Mesenchymal stem cell (in vitro differentiated cells and primary cell): ENCODE results near the gene COL25A1.

Experiments
- DNase-seq: peaks from one replicate; pipeline ENCODE4 v3.0.0-alpha.2; 2013
- H2AFZ ChIP-seq: one replicate; pipeline ENCODE4 v1.6.1; 2013; ENCODE audit warnings: low read depth, mild to moderate bottlenecking, control low read depth, inconsistent platforms, low read length, moderate library complexity
- H2AK5ac ChIP-seq: 2 replicates; pipeline ENCODE4 v1.6.1; 2013; ENCODE audit warnings: low read length, moderate library complexity, mild to moderate bottlenecking, inconsistent platforms; ENCODE audit not compliant: severe bottlenecking
- H2BK120ac ChIP-seq: one replicate; pipeline ENCODE4 v1.6.1; 2013; ENCODE audit warnings: low read depth, mild to moderate bottlenecking, inconsistent platforms, low read length, moderate library complexity
- H2BK12ac ChIP-seq, 2 experiments: one replicate each; pipeline ENCODE4 v1.6.1; 2013; ENCODE audit warnings: inconsistent platforms in 2 of 2, low read length in 2 of 2, mild to moderate bottlenecking in 2 of 2, moderate library complexity in 2 of 2, control low read depth in 1 of 2
- H2BK15ac ChIP-seq: one replicate; pipeline ENCODE4 v1.6.1; 2013; ENCODE audit warnings: mild to moderate bottlenecking, low read depth, inconsistent platforms; ENCODE audit not compliant: poor library complexity, severe bottlenecking
- H2BK5ac ChIP-seq: 2 replicates; pipeline ENCODE4 v1.6.1; 2013; ENCODE audit warnings: low read depth, mild to moderate bottlenecking, low read length, control low read depth, inconsistent platforms; ENCODE audit not compliant: poor library complexity, severe bottlenecking
- H3K14ac ChIP-seq, 2 experiments: one replicate each; pipeline ENCODE4 v1.6.1; 2013; ENCODE audit warnings: inconsistent platforms in 2 of 2, low read length in 2 of 2, control low read depth in 1 of 2, mild to moderate bottlenecking in 1 of 2, moderate library complexity in 1 of 2
- H3K18ac ChIP-seq, 2 experiments: one replicate each; pipeline ENCODE4 v1.6.1; 2013; ENCODE audit warnings: inconsistent platforms in 2 of 2, low read length in 2 of 2, control low read depth in 1 of 2, low read depth in 1 of 2, mild to moderate bottlenecking in 1 of 2
- H3K23ac ChIP-seq, 2 experiments: one replicate each; pipeline ENCODE4 v1.6.1; 2013; ENCODE audit warnings: inconsistent platforms in 2 of 2, low read length in 2 of 2, mild to moderate bottlenecking in 2 of 2, moderate library complexity in 2 of 2, control low read depth in 1 of 2
- H3K27ac ChIP-seq: 2 replicates; pipeline ENCODE4 v1.5.1; 2013; ENCODE audit warnings: mild to moderate bottlenecking, moderate library complexity, low read length, control low read depth, inconsistent platforms; ENCODE audit not compliant: poor library complexity, severe bottlenecking
- H3K27me3 ChIP-seq, 2 experiments: 2 replicates each; pipeline versions ENCODE4 v1.6.1 to v1.7.0; 2013; ENCODE audit warnings: low read length in 2 of 2, mild to moderate bottlenecking in 2 of 2, moderate library complexity in 2 of 2, control low read depth in 1 of 2, inconsistent platforms in 1 of 2; ENCODE audit not compliant: control insufficient read depth in 1 of 2, insufficient read depth in 1 of 2
- H3K36me3 ChIP-seq, 2 experiments: 2 replicates each; pipeline versions ENCODE4 v1.6.1 to v1.7.0; 2013; ENCODE audit warnings: low read length in 2 of 2, control low read depth in 1 of 2, inconsistent platforms in 1 of 2, low read depth in 1 of 2, mild to moderate bottlenecking in 1 of 2; ENCODE audit not compliant: insufficient read depth in 2 of 2, control insufficient read depth in 1 of 2
- H3K4ac ChIP-seq, 2 experiments: one replicate each; pipeline ENCODE4 v1.6.1; 2013; ENCODE audit warnings: inconsistent platforms in 2 of 2, low read length in 2 of 2, mild to moderate bottlenecking in 2 of 2, moderate library complexity in 2 of 2, control low read depth in 1 of 2, low read depth in 1 of 2
- H3K4me1 ChIP-seq: 2 replicates; pipeline ENCODE4 v1.6.1; 2013; ENCODE audit warnings: low read depth, low read length, control low read depth; ENCODE audit not compliant: control insufficient read depth, insufficient read depth
- H3K4me2 ChIP-seq: 2 replicates; pipeline ENCODE4 v1.6.1; 2013; ENCODE audit warnings: low read length, mild to moderate bottlenecking, inconsistent platforms; ENCODE audit not compliant: poor library complexity, severe bottlenecking
- H3K4me3 ChIP-seq, 2 experiments: 2 replicates each; pipeline versions ENCODE4 v1.5.1 to v1.7.0; 2013; ENCODE audit warnings: low read length in 2 of 2, mild to moderate bottlenecking in 2 of 2, control low read depth in 1 of 2, low read depth in 1 of 2; ENCODE audit not compliant: insufficient read depth in 1 of 2
- H3K79me1 ChIP-seq: replicated peaks from 2 replicates; pipeline ENCODE4 v1.6.1; 2013; ENCODE audit warnings: mild to moderate bottlenecking, control low read depth, low read length, inconsistent platforms; ENCODE audit not compliant: poor library complexity, severe bottlenecking
- H3K9ac ChIP-seq: 2 replicates; pipeline ENCODE4 v1.7.0; 2013; ENCODE audit warnings: mild to moderate bottlenecking, low read length, moderate library complexity
- H3K9me3 ChIP-seq: 2 replicates; pipeline ENCODE4 v1.7.0; 2013; ENCODE audit warnings: mild to moderate bottlenecking, low read length; ENCODE audit not compliant: control insufficient read depth
- H4K8ac ChIP-seq: one replicate; pipeline ENCODE4 v1.6.1; 2013; ENCODE audit warnings: inconsistent platforms, mild to moderate bottlenecking, low read length, moderate library complexity
- H4K91ac ChIP-seq: one replicate; pipeline ENCODE4 v1.6.1; 2013; ENCODE audit warnings: mild to moderate bottlenecking, low read length, inconsistent platforms
- WGBS: methylation state at CpG from one replicate; pipeline ENCODE4 v1.1.7; 2013; ENCODE audit warnings: mixed read lengths; 5-methylcytosine and 5-hydroxymethylcytosine counted together

The COL25A1 gene

GRCh38 chr4:108881190-108881589 lies 421.3 kb downstream of the COL25A1 start:
- Histone ChIP-seq H4K91ac (no peak overlapping the region), H2BK5ac (no peak overlapping the region), H4K8ac (no peak overlapping the region), H3K4me3 (no peak overlapping the region), H3K79me1 (no peaks in the 10 kb centered on the region), H3K27me3 (no peaks in the 10 kb centered on the region), H3K4me1 (no peaks in the 10 kb centered on the region), H3K4me2 (no peak overlapping the region), H3K14ac (no peak overlapping the region), H3K23ac (no peak overlapping the region), H3K9ac (no peak overlapping the region), H2BK120ac (no peak overlapping the region), H3K27ac (peak overlapping the region; percentile 63), H2AK5ac (no peak overlapping the region), H2BK12ac (no peak overlapping the region), H3K36me3 (no peaks in the 10 kb centered on the region), H3K9me3 (no peaks in the 10 kb centered on the region), H3K4ac (no peak overlapping the region), H3K18ac (no peak overlapping the region), H2AFZ (no peak overlapping the region), H2BK15ac (no peak overlapping the region)
- 0% methylated on average over 1 of the region's 3 CpGs for WGBS
- DNase-seq = peak; percentile 86

GRCh38 chr4:108878806-108879205 lies 423.7 kb downstream of the COL25A1 start:
- no peak overlapping the region for H3K18ac ChIP-seq
- no peak overlapping the region for H2AFZ ChIP-seq
- H3K23ac ChIP-seq = no peak overlapping the region
- no peak for DNase-seq
- no peak overlapping the region for H2BK5ac ChIP-seq
- H2BK120ac ChIP-seq = no peak overlapping the region
- no peak overlapping the region for H4K8ac ChIP-seq
- H2BK15ac ChIP-seq = no peak overlapping the region
- no peaks in the 10 kb centered on the region for H3K36me3 ChIP-seq
- no peak overlapping the region for H3K4me3 ChIP-seq
- H3K27ac ChIP-seq = no peak overlapping the region
- H2BK12ac ChIP-seq = no peak overlapping the region
- H3K9ac ChIP-seq = no peak overlapping the region
- no peaks in the 10 kb centered on the region for H3K27me3 ChIP-seq
- H3K79me1 ChIP-seq = no peaks in the 10 kb centered on the region
- no peak overlapping the region for H4K91ac ChIP-seq
- H2AK5ac ChIP-seq = no peak overlapping the region
- H3K14ac ChIP-seq = no peak overlapping the region
- WGBS = 61% methylated on average over 3 of the region's 3 CpGs
- H3K4ac ChIP-seq = no peak overlapping the region
- no peaks in the 10 kb centered on the region for H3K9me3 ChIP-seq
- no peaks in the 10 kb centered on the region for H3K4me1 ChIP-seq
- H3K4me2 ChIP-seq = no peak overlapping the region

GRCh38 chr4:108877821-108878220 lies 424.6 kb downstream of the COL25A1 start:
- Histone ChIP-seq H3K23ac (no peak overlapping the region), H2BK120ac (no peak overlapping the region), H4K8ac (no peak overlapping the region), H3K36me3 (no peaks in the 10 kb centered on the region), H3K9me3 (no peaks in the 10 kb centered on the region), H3K4ac (no peak overlapping the region), H2AK5ac (no peak overlapping the region), H2AFZ (no peak overlapping the region), H3K4me2 (no peak overlapping the region), H3K27ac (no peak overlapping the region), H3K9ac (no peak overlapping the region), H4K91ac (no peak overlapping the region), H3K18ac (no peak overlapping the region), H3K79me1 (no peaks in the 10 kb centered on the region), H2BK5ac (no peak overlapping the region), H3K4me3 (no peak overlapping the region), H2BK15ac (no peak overlapping the region), H3K27me3 (no peaks in the 10 kb centered on the region), H3K14ac (no peak overlapping the region), H3K4me1 (no peaks in the 10 kb centered on the region), H2BK12ac (no peak overlapping the region)
- DNase-seq = no peak
- no CpG with 5 or more reads among the region's 2 CpGs for WGBS

GRCh38 chr4:108874806-108875205 lies 427.7 kb downstream of the COL25A1 start:
- no peak overlapping the region for H2AFZ ChIP-seq
- H3K27ac ChIP-seq = no peak overlapping the region
- no peaks in the 10 kb centered on the region for H3K9me3 ChIP-seq
- no peak overlapping the region for H4K8ac ChIP-seq
- H3K4ac ChIP-seq = no peak overlapping the region
- no peak overlapping the region for H3K14ac ChIP-seq
- no peak overlapping the region for H4K91ac ChIP-seq
- no peak overlapping the region for H2BK5ac ChIP-seq
- no CpG with 5 or more reads among the region's 1 CpG for WGBS
- H2AK5ac ChIP-seq = no peak overlapping the region
- H2BK120ac ChIP-seq = no peak overlapping the region
- no peaks in the 10 kb centered on the region for H3K36me3 ChIP-seq
- H3K27me3 ChIP-seq = no peaks in the 10 kb centered on the region
- H3K23ac ChIP-seq = no peak overlapping the region
- H3K9ac ChIP-seq = no peak overlapping the region
- H2BK15ac ChIP-seq = no peak overlapping the region
- H2BK12ac ChIP-seq = no peak overlapping the region
- no peak overlapping the region for H3K4me2 ChIP-seq
- no peak overlapping the region for H3K4me3 ChIP-seq
- no peaks in the 10 kb centered on the region for H3K79me1 ChIP-seq
- DNase-seq = no peak
- H3K18ac ChIP-seq = no peak overlapping the region
- H3K4me1 ChIP-seq = no peaks in the 10 kb centered on the region
